NB4 (cell line): ENCODE results near the gene GNB1.

Source experiments
- CTCF ChIP-seq: IDR thresholded peaks from one replicate; pipeline ENCODE4 v1.5.1; 2012; ENCODE audit warnings: low read depth, low read length
- MAX ChIP-seq: IDR thresholded peaks from 2 replicates; pipeline ENCODE4 v1.6.1; 2011; ENCODE audit warnings: low read depth, low read length
- POLR2A ChIP-seq: IDR thresholded peaks from 2 replicates; pipeline ENCODE4 v1.6.1; 2011; ENCODE audit warnings: mild to moderate bottlenecking; ENCODE audit not compliant: insufficient read length; ENCODE audit errors: extremely low read depth

- no peak for TF ChIP-seq POLR2A
- TF ChIP-seq MAX: no peak
- TF ChIP-seq CTCF: no peak
Measured at GRCh38 chr1:1926346-1926811, 35.5 kb upstream of the GNB1 start.
